Peyer's patch (tissue), 4 donors: Measurements from ENCODE around the gene ADAMTS2.

ENCODE experiments used
- CTCF ChIP-seq, 6 experiments: fragments of 450-650 bp in 4 of 6; fragments of 200-600 bp in 2 of 6; sonication (generic) in 1 of 6; IDR thresholded peaks; one replicate each; pipeline ENCODE4 v1.5.1; 2017 to 2019; ENCODE audit warnings: antibody characterized with exemption in 6 of 6, mild to moderate bottlenecking in 3 of 6, moderate library complexity in 1 of 6
- POLR2A ChIP-seq, 2 donors: fragments of 450-650 bp; IDR thresholded peaks; one replicate each; pipeline ENCODE4 v1.5.1; 2017; ENCODE audit warnings: antibody characterized with exemption in 2 of 2, mild to moderate bottlenecking in 2 of 2, moderate library complexity in 2 of 2

- no peak for TF ChIP-seq CTCF (IDR thresholded peaks at IDR 0.05)
- TF ChIP-seq POLR2A (IDR thresholded peaks at IDR 0.05) = no peak
These were observed 134.8 kb downstream of the ADAMTS2 start for GRCh38 chr5:179210478-179210877.
